CD4-positive, alpha-beta memory T cell (primary cell): ENCODE measurements around the gene TTLL5. TPM values are rescaled to one million over a fixed set of nuclear protein-coding genes. Genes with fewer than 3 reads are reported as not detected.
A peak's percentile ranks its signal among the peaks of the same experiment; 100 is the strongest.

Source experiments
- CTCF ChIA-PET: fragments of 350-600 bp; sonication (Branson Sonifier 250); formaldehyde crosslinking; loops from one replicate; lab custom pipeline; 2021; ENCODE audit warnings: inconsistent platforms; ENCODE audit not compliant: partially characterized antibody; lab: Charles Lee
- POLR2A ChIA-PET: fragments of 350-600 bp; sonication (Branson Sonifier 250); formaldehyde crosslinking; loops from one replicate; lab custom pipeline; 2021; ENCODE audit not compliant: partially characterized antibody; lab: Charles Lee
- DNase-seq, 5 donors: peaks; one replicate each; pipeline versions ENCODE4 v3.0.0 to v3.0.0-alpha.2; 2020 to 2022; ENCODE audit warnings: mixed read lengths in 1 of 5
- H3K27ac ChIP-seq: one replicate; pipeline ENCODE4 v1.7.0; 2013; ENCODE audit warnings: low read depth, low read length
- H3K27me3 ChIP-seq: 2 replicates; pipeline ENCODE4 v1.7.0; 2013; ENCODE audit warnings: mild to moderate bottlenecking, low read length, moderate library complexity; ENCODE audit not compliant: insufficient read depth
- H3K36me3 ChIP-seq: 2 replicates; pipeline ENCODE4 v1.7.0; 2013; ENCODE audit warnings: mild to moderate bottlenecking, low read length, moderate library complexity; ENCODE audit not compliant: insufficient read depth
- H3K4me1 ChIP-seq: 2 replicates; pipeline ENCODE4 v1.7.0; 2013; ENCODE audit warnings: mild to moderate bottlenecking, low read length, moderate library complexity; ENCODE audit not compliant: insufficient read depth
- H3K4me3 ChIP-seq, 2 donors: one replicate each; pipeline ENCODE4 v1.7.0; 2013; ENCODE audit warnings: low read length in 2 of 2, mild to moderate bottlenecking in 1 of 2
- H3K9me3 ChIP-seq, 2 donors: one replicate each; pipeline ENCODE4 v1.7.0; 2013; ENCODE audit warnings: low read length in 2 of 2, control low read depth in 1 of 2; ENCODE audit not compliant: control insufficient read depth in 1 of 2
- H3K27ac Mint-ChIP-seq, 7 donors: one replicate each; pipeline ENCODE4 v1.8.0; 2020 to 2021; ENCODE audit warnings: mixed read lengths in 7 of 7, mild to moderate bottlenecking in 6 of 7, inconsistent platforms in 3 of 7, moderate library complexity in 3 of 7
- H3K27me3 Mint-ChIP-seq, 2 donors: one replicate each; pipeline ENCODE4 v1.8.0; 2020 to 2021; ENCODE audit warnings: mixed read lengths in 2 of 2
- H3K36me3 Mint-ChIP-seq, 2 donors: one replicate each; pipeline ENCODE4 v1.8.0; 2020 to 2021; ENCODE audit warnings: mixed read lengths in 2 of 2, inconsistent platforms in 1 of 2, mild to moderate bottlenecking in 1 of 2
- H3K4me1 Mint-ChIP-seq, 4 donors: one replicate each; pipeline ENCODE4 v1.8.0; 2020 to 2021; ENCODE audit warnings: mixed read lengths in 4 of 4, mild to moderate bottlenecking in 1 of 4
- H3K4me3 Mint-ChIP-seq, 8 donors: one replicate each; pipeline ENCODE4 v1.8.0; 2020 to 2021; ENCODE audit warnings: mixed read lengths in 8 of 8, mild to moderate bottlenecking in 7 of 8, moderate library complexity in 6 of 8, inconsistent platforms in 3 of 8
- H3K9me3 Mint-ChIP-seq, 8 donors: one replicate each; pipeline ENCODE4 v1.8.0; 2020 to 2021; ENCODE audit warnings: mixed read lengths in 8 of 8, mild to moderate bottlenecking in 5 of 8, inconsistent platforms in 3 of 8, moderate library complexity in 1 of 8
- intact Hi-C: fragments of 100-400 bp; cut with micrococcal nuclease; formaldehyde crosslinking; loops from one replicate; pipeline ENCODE4 v1.15.1; 2023
- polyA plus RNA-seq, 2 donors: library from polyadenylated mRNA; unstranded; fragments of 300-500 nt; fragmentation: Illumina TruSeq; gene quantifications; one replicate each; pipeline ENCODE4 v1.2.3, GENCODE V29; 2021
- total RNA-seq, 2 experiments: library from RNA; stranded (reverse); gene quantifications; one replicate each; pipeline ENCODE4 v1.2.3, GENCODE V29; 2021

Gene TTLL5
- total and polyA plus RNA-seq, 4 experiments from 2014 or later = 8.4 to 28.2 (median 20.5) TPM

GRCh38 chr14:75718199-75718598 lies 57.2 kb downstream of the TTLL5 start:
- no peaks in the 10 kb centered on the region for H3K9me3 ChIP-seq
- H3K36me3 ChIP-seq = peaks cover 8% of the 10 kb centered on the region
- intact Hi-C loops = no loop called here
- peaks cover 0 to 2% (median 0%) of the 10 kb centered on the region in 8 donors for H3K9me3 Mint-ChIP-seq
- H3K4me1 Mint-ChIP-seq = peaks cover 0 to 4% (median 2%) of the 10 kb centered on the region in 4 donors
- CTCF ChIA-PET = no interaction called here
- H3K36me3 Mint-ChIP-seq = peaks cover 55 to 57% of the 10 kb centered on the region in 2 donors
- H3K4me3 ChIP-seq = no peak overlapping the region
- no peak overlapping the region for H3K27ac Mint-ChIP-seq
- no peaks in the 10 kb centered on the region for H3K4me1 ChIP-seq
- no peaks in the 10 kb centered on the region for H3K27me3 Mint-ChIP-seq
- no peak overlapping the region for H3K4me3 Mint-ChIP-seq
- no peak overlapping the region for H3K27ac ChIP-seq
- POLR2A ChIA-PET = no interaction called here
- H3K27me3 ChIP-seq = no peaks in the 10 kb centered on the region
- no peak for DNase-seq

- no peak overlapping the region for H3K27ac ChIP-seq
Observed at GRCh38 chr14:75720116-75720515, 59.1 kb downstream of the TTLL5 start.

DNA sequence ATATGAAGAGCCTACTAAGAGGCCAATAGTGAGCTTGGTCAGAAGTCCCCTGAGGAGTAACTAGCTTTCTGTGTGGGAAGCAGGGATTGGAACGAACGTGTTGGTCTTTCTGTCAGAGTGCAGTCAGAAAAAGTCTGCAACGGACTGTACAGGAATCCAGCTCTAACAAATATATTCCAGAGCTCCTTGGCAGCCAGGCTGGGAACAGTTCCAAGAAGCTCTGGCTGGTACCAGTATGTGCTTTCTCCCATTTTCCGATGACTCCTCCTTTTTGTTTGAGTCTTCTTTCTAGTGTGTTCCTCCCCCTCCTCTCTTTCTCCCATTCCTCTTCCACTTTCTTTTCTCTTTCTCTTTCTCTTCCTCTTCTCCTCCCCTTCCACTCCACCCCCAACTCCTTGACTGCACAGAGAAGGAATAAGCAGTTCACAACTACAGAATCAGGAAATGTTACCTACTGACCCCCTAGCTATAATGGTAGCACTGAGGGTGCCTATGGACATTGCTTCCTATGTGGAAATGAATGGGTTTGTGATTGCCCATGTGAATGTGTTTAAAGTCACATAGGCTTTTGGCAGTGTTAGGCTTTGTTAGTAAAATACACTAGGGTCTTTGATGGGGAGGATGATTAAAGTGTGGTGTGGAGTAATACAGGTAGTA lies 59.9 kb downstream of the TTLL5 start:
- H3K4me1 Mint-ChIP-seq = peaks cover 6 to 12% (median 7%) of the 10 kb centered on the region in 4 donors
- ChIA-PET CTCF (interaction anchor here (1.8 kb wide), 1 partner anchor 11 kb away, joined by 7 read pairs; no protein-coding TSS in a partner anchor), POLR2A (no interaction called here)
- intact Hi-C loops = no loop called here
- no peak overlapping the region for H3K4me3 Mint-ChIP-seq
- peaks cover 8% of the 10 kb centered on the region for H3K36me3 ChIP-seq
- H3K4me1 ChIP-seq = no peaks in the 10 kb centered on the region
- H3K27me3 Mint-ChIP-seq = no peaks in the 10 kb centered on the region
- no peaks in the 10 kb centered on the region for H3K9me3 ChIP-seq
- H3K27ac ChIP-seq = no peak overlapping the region
- peak overlapping the region in 1 of 7 donors; percentile 30 for H3K27ac Mint-ChIP-seq
- H3K36me3 Mint-ChIP-seq = peaks cover 74 to 79% of the 10 kb centered on the region in 2 donors
- H3K27me3 ChIP-seq = no peaks in the 10 kb centered on the region
- H3K4me3 ChIP-seq = no peak overlapping the region
- peaks cover 0 to 2% (median 0%) of the 10 kb centered on the region in 8 donors for H3K9me3 Mint-ChIP-seq
- DNase-seq = no peak

More at GRCh38 chr14:75720116-75720515, 59.1 kb downstream of the TTLL5 start:
- Mint-ChIP-seq H3K4me1 (peaks cover 6 to 12% (median 7%) of the 10 kb centered on the region in 4 donors), H3K27me3 (no peaks in the 10 kb centered on the region), H3K36me3 (peaks cover 69 to 71% of the 10 kb centered on the region in 2 donors), H3K27ac (no peak overlapping the region), H3K4me3 (no peak overlapping the region), H3K9me3 (peaks cover 0 to 2% (median 0%) of the 10 kb centered on the region in 8 donors)
- Histone ChIP-seq H3K4me3 (no peak overlapping the region), H3K4me1 (no peaks in the 10 kb centered on the region), H3K9me3 (no peaks in the 10 kb centered on the region), H3K36me3 (peaks cover 8% of the 10 kb centered on the region), H3K27me3 (no peaks in the 10 kb centered on the region)
- intact Hi-C loops = no loop called here
- ChIA-PET CTCF (interaction anchor here (1.8 kb wide), 1 partner anchor 11 kb away, joined by 7 read pairs; no protein-coding TSS in a partner anchor), POLR2A (no interaction called here)
- DNase-seq = no peak

- Histone ChIP-seq H3K4me3 (no peak overlapping the region), H3K27ac (no peak overlapping the region), H3K27me3 (no peaks in the 10 kb centered on the region), H3K4me1 (no peaks in the 10 kb centered on the region), H3K9me3 (no peaks in the 10 kb centered on the region), H3K36me3 (peaks cover 8% of the 10 kb centered on the region)
- intact Hi-C loops = no loop called here
- H3K9me3 Mint-ChIP-seq = peaks cover 0 to 6% (median 3%) of the 10 kb centered on the region in 8 donors
- ChIA-PET CTCF (interaction anchor here (1.7 kb wide), 1 partner anchor 14 kb away, joined by 7 read pairs; no protein-coding TSS in a partner anchor), POLR2A (no interaction called here)
- DNase-seq = no peak
- peak overlapping the region in 1 of 7 donors; percentile 67 for H3K27ac Mint-ChIP-seq
- H3K36me3 Mint-ChIP-seq = peaks cover 64 to 84% of the 10 kb centered on the region in 2 donors
- peaks cover 6 to 12% (median 7%) of the 10 kb centered on the region in 4 donors for H3K4me1 Mint-ChIP-seq
- H3K27me3 Mint-ChIP-seq = no peaks in the 10 kb centered on the region
- no peak overlapping the region for H3K4me3 Mint-ChIP-seq
Observed at GRCh38 chr14:75723716-75724115, 62.7 kb downstream of the TTLL5 start.

DNA sequence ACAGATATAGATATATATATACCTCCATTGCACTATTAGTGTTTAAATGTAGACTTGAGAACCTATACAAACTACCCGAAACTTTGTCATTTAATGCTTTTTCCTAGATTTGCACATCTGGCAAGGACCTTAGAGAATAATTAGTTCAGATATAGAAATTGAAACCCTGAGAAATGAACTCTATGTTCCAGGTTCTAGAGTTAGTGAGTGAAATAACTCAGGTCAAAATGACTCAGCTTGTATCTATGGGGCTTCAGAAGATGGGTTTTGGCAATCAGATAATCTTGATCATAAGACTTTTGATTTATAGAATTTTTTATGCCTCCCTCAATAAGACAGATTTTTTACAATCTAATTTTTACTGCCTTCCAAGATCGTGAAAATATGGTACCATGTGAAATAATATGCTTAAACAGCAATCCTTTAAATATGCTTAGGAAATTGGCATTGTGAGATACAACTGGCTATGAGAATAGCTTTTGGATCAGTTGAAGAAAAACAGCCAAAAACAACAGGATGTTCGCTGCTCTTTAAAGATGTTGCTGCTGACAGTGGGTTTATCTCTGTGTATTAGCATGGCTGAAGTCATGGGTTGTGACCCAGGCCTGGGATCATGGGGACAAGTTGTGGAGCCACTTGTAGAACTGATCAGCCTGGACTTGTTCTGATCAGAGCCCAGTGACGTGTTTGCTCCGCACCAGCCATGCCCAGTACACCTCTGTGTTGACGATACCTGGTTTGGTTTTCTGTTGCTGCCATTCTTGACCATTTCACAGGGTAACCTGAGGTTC lies 63.6 kb downstream of the TTLL5 start:
- Histone ChIP-seq H3K9me3 (no peaks in the 10 kb centered on the region), H3K4me1 (no peaks in the 10 kb centered on the region), H3K27ac (no peak overlapping the region), H3K27me3 (no peaks in the 10 kb centered on the region), H3K4me3 (no peak overlapping the region), H3K36me3 (peaks cover 8% of the 10 kb centered on the region)
- Mint-ChIP-seq H3K36me3 (peaks cover 56 to 75% of the 10 kb centered on the region in 2 donors), H3K9me3 (peaks cover 0 to 6% (median 3%) of the 10 kb centered on the region in 8 donors), H3K27ac (no peak overlapping the region), H3K27me3 (no peaks in the 10 kb centered on the region), H3K4me3 (no peak overlapping the region), H3K4me1 (peaks cover 6 to 12% (median 7%) of the 10 kb centered on the region in 4 donors)
- ChIA-PET CTCF (no interaction called here), POLR2A (no interaction called here)
- intact Hi-C loops = no loop called here
- DNase-seq = no peak

DNA sequence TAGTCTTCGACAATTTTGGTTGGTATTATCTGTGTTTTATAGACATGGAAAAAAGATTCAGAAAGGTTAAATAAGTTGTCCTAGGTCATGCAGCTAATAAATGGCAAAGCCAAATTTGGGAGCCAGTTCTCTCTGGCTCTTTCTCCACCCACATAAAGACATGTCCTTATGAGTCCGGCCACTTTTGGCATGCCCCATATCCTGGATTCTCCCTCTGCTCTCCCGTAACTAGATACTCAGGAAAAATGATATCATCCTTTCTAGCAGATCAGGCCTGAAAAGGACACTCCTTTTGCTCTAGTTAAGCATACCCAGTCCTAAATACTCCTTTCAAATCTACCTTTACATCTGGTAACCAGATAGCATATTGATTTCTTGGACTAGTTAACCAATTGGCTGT lies 64.4 kb downstream of the TTLL5 start:
- H3K27ac Mint-ChIP-seq = no peak overlapping the region
- intact Hi-C loops = no loop called here
- H3K27me3 Mint-ChIP-seq = no peaks in the 10 kb centered on the region
- peaks cover 6 to 12% (median 7%) of the 10 kb centered on the region in 4 donors for H3K4me1 Mint-ChIP-seq
- no peak for DNase-seq
- H3K36me3 Mint-ChIP-seq = peaks cover 47 to 66% of the 10 kb centered on the region in 2 donors
- Histone ChIP-seq H3K9me3 (no peaks in the 10 kb centered on the region), H3K27ac (no peak overlapping the region), H3K4me1 (no peaks in the 10 kb centered on the region), H3K4me3 (no peak overlapping the region), H3K36me3 (peaks cover under 1% of the 10 kb centered on the region), H3K27me3 (no peaks in the 10 kb centered on the region)
- ChIA-PET CTCF (no interaction called here), POLR2A (no interaction called here)
- H3K4me3 Mint-ChIP-seq = no peak overlapping the region
- peaks cover 0 to 6% (median 3%) of the 10 kb centered on the region in 8 donors for H3K9me3 Mint-ChIP-seq

- Histone ChIP-seq H3K27me3 (no peaks in the 10 kb centered on the region), H3K4me3 (no peak overlapping the region), H3K4me1 (no peaks in the 10 kb centered on the region), H3K36me3 (no peaks in the 10 kb centered on the region), H3K9me3 (no peaks in the 10 kb centered on the region), H3K27ac (no peak overlapping the region)
- Mint-ChIP-seq H3K4me1 (peaks cover 5 to 12% (median 6%) of the 10 kb centered on the region in 4 donors), H3K27me3 (no peaks in the 10 kb centered on the region), H3K27ac (no peak overlapping the region), H3K9me3 (peaks cover 0 to 6% (median 3%) of the 10 kb centered on the region in 8 donors), H3K36me3 (peaks cover 41 to 59% of the 10 kb centered on the region in 2 donors), H3K4me3 (no peak overlapping the region)
- CTCF ChIA-PET = no interaction called here
- no peak for DNase-seq
- intact Hi-C loops = no loop called here
- POLR2A ChIA-PET = no interaction called here
Observed at GRCh38 chr14:75726321-75726720, 65.3 kb downstream of the TTLL5 start.
